ENCODE data around the gene MTAP. TPM values are rescaled to one million over a fixed set of nuclear protein-coding genes. Genes with fewer than 3 reads are reported as not detected.

The MTAP gene
- total and polyA plus RNA-seq, 2 of the 13 experiments (the other 11 are each of a cell fraction or from before 2014, with no cell fraction given) = 16.7 to 51.2 TPM

DNA sequence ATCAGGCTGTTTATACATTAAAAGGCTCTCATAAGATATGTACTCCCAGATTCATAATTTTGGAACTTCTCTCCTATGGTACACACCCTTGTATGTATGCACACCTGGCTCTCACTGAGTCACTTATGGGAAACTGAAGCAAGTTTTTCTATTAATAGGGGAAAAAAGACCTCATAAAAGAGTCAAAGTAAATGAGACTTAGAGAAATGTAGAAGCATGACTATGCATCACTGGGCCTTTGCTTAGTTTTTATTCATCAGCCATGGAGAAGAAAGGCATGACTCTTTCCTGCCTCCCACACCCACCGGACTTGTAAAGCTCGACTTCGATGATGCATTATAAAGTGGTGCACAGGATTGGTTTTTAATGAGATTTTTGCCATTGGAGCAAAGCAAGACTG lies 28.2 kb downstream of the MTAP start:
- Histone ChIP-seq H3K27me3 (ENCODE audit: control insufficient read depth in 1 of 2, insufficient read depth in 2 of 2, low read length in 2 of 2) (no peaks in the 10 kb centered on the region), H3K9me3 (ENCODE audit: low read length) (no peaks in the 10 kb centered on the region), H3K9ac (ENCODE audit: insufficient read depth, low read depth, low read length) (no peak overlapping the region), H3K36me3 (replicated peaks in 1 of 2; ENCODE audit: control insufficient read depth in 1 of 2, insufficient read depth in 2 of 2, low read length in 2 of 2) (peaks cover 19 to 81% of the 10 kb centered on the region in 2 experiments), H3K4me2 (ENCODE audit: low read depth, low read length) (no peak overlapping the region), H3K4me3 (replicated peaks in 1 of 3; ENCODE audit: insufficient read depth in 1 of 3, low read depth in 2 of 3, low read length in 3 of 3) (no peak overlapping the region), H3K4me1 (ENCODE audit: insufficient read depth, low read length) (peaks cover 26% of the 10 kb centered on the region), H3K27ac (ENCODE audit: extremely low read length, insufficient read depth, low read length) (no peak overlapping the region), H3K79me2 (ENCODE audit: insufficient read depth, low read length) (peaks cover 5% of the 10 kb centered on the region), H2AFZ (ENCODE audit: low read length) (no peak overlapping the region), H4K20me1 (ENCODE audit: insufficient read depth, low read length) (peaks cover 5% of the 10 kb centered on the region; the same call in 1 of the 2 replicates)
- BruUV-seq (replicated peaks) = no TSS peak
- FAIRE-seq = no peak
- ChIA-PET POLR2A (no interaction called here), CTCF (ENCODE audit: low intra/inter-chr PET ratio, low total read pairs) (no interaction called here)
- in situ Hi-C loops (cut with HindIII; ENCODE audit: extremely low pct_ligation_motif_present, low pct_unique_long_range_greater_than_20kb) = no loop called here
- ATAC-seq = no peak
- no peak for DNase-seq (ENCODE audit: low spot score)
- 98% methylated on average over 3 of the region's 3 CpGs for WGBS (ENCODE audit: low lambda C conversion rate)
- intact Hi-C loops (cut with micrococcal nuclease; ENCODE audit: unreplicated experiment) = no loop called here
- TF ChIP-seq ZNF264 (CRISPR knock-in tag; IDR thresholded peaks at IDR 0.05) = no peak
- TF ChIP-seq, protein P1, sequence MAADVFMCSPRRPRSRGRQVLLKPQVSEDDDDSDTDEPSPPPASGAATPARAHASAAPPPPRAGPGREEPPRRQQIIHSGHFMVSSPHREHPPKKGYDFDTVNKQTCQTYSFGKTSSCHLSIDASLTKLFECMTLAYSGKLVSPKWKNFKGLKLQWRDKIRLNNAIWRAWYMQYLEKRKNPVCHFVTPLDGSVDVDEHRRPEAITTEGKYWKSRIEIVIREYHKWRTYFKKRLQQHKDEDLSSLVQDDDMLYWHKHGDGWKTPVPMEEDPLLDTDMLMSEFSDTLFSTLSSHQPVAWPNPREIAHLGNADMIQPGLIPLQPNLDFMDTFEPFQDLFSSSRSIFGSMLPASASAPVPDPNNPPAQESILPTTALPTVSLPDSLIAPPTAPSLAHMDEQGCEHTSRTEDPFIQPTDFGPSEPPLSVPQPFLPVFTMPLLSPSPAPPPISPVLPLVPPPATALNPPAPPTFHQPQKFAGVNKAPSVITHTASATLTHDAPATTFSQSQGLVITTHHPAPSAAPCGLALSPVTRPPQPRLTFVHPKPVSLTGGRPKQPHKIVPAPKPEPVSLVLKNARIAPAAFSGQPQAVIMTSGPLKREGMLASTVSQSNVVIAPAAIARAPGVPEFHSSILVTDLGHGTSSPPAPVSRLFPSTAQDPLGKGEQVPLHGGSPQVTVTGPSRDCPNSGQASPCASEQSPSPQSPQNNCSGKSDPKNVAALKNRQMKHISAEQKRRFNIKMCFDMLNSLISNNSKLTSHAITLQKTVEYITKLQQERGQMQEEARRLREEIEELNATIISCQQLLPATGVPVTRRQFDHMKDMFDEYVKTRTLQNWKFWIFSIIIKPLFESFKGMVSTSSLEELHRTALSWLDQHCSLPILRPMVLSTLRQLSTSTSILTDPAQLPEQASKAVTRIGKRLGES (CRISPR knock-in tag; IDR thresholded peaks at IDR 0.05; ENCODE audit: borderline replicate concordance) = no peak
- TF ChIP-seq, protein P2, sequence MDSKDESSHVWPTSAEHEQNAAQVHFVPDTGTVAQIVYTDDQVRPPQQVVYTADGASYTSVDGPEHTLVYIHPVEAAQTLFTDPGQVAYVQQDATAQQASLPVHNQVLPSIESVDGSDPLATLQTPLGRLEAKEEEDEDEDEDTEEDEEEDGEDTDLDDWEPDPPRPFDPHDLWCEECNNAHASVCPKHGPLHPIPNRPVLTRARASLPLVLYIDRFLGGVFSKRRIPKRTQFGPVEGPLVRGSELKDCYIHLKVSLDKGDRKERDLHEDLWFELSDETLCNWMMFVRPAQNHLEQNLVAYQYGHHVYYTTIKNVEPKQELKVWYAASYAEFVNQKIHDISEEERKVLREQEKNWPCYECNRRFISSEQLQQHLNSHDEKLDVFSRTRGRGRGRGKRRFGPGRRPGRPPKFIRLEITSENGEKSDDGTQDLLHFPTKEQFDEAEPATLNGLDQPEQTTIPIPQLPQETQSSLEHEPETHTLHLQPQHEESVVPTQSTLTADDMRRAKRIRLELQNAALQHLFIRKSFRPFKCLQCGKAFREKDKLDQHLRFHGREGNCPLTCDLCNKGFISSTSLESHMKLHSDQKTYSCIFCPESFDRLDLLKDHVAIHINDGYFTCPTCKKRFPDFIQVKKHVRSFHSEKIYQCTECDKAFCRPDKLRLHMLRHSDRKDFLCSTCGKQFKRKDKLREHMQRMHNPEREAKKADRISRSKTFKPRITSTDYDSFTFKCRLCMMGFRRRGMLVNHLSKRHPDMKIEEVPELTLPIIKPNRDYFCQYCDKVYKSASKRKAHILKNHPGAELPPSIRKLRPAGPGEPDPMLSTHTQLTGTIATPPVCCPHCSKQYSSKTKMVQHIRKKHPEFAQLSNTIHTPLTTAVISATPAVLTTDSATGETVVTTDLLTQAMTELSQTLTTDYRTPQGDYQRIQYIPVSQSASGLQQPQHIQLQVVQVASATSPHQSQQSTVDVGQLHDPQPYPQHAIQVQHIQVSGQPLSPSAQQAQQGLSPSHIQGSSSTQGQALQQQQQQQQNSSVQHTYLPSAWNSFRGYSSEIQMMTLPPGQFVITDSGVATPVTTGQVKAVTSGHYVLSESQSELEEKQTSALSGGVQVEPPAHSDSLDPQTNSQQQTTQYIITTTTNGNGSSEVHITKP (CRISPR knock-in tag; IDR thresholded peaks at IDR 0.05; ENCODE audit: low read depth) = no peak
- TF ChIP-seq, protein P3, sequence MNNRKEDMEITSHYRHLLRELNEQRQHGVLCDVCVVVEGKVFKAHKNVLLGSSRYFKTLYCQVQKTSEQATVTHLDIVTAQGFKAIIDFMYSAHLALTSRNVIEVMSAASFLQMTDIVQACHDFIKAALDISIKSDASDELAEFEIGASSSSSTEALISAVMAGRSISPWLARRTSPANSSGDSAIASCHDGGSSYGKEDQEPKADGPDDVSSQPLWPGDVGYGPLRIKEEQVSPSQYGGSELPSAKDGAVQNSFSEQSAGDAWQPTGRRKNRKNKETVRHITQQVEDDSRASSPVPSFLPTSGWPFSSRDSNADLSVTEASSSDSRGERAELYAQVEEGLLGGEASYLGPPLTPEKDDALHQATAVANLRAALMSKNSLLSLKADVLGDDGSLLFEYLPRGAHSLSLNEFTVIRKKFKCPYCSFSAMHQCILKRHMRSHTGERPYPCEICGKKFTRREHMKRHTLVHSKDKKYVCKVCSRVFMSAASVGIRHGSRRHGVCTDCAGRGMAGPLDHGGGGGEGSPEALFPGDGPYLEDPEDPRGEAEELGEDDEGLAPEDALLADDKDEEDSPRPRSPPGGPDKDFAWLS (CRISPR knock-in tag; IDR thresholded peaks at IDR 0.05; ENCODE audit: borderline replicate concordance) = no peak
- no peak for TF ChIP-seq IKZF4 (CRISPR knock-in tag; IDR thresholded peaks at IDR 0.05; ENCODE audit: borderline replicate concordance, low read depth, not compliant biosample characterization)
- no peak for TF ChIP-seq JUND (CRISPR knock-in tag; IDR thresholded peaks at IDR 0.05)
- no peak for TF ChIP-seq JARID2 (CRISPR knock-in tag; IDR thresholded peaks at IDR 0.05; ENCODE audit: insufficient replicate concordance)
- no peak for TF ChIP-seq MATR3 (CRISPR knock-in tag; IDR thresholded peaks at IDR 0.05)
- TF ChIP-seq IKZF1 (IDR thresholded peaks at IDR 0.05) = no peak
- TF ChIP-seq, protein P4, sequence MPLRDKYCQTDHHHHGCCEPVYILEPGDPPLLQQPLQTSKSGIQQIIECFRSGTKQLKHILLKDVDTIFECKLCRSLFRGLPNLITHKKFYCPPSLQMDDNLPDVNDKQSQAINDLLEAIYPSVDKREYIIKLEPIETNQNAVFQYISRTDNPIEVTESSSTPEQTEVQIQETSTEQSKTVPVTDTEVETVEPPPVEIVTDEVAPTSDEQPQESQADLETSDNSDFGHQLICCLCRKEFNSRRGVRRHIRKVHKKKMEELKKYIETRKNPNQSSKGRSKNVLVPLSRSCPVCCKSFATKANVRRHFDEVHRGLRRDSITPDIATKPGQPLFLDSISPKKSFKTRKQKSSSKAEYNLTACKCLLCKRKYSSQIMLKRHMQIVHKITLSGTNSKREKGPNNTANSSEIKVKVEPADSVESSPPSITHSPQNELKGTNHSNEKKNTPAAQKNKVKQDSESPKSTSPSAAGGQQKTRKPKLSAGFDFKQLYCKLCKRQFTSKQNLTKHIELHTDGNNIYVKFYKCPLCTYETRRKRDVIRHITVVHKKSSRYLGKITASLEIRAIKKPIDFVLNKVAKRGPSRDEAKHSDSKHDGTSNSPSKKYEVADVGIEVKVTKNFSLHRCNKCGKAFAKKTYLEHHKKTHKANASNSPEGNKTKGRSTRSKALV (CRISPR knock-in tag; IDR thresholded peaks at IDR 0.05) = no peak
- TF ChIP-seq, protein P5, sequence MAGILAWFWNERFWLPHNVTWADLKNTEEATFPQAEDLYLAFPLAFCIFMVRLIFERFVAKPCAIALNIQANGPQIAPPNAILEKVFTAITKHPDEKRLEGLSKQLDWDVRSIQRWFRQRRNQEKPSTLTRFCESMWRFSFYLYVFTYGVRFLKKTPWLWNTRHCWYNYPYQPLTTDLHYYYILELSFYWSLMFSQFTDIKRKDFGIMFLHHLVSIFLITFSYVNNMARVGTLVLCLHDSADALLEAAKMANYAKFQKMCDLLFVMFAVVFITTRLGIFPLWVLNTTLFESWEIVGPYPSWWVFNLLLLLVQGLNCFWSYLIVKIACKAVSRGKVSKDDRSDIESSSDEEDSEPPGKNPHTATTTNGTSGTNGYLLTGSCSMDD (CRISPR knock-in tag; IDR thresholded peaks at IDR 0.05) = no peak
